IMR-90 (cell line): ENCODE results near the gene GRIK3. TPM values are rescaled to one million over a fixed set of nuclear protein-coding genes. Genes with fewer than 3 reads are reported as not detected.

Source experiments
- ATAC-seq: fragments of 200-7000 bp; cut with Tn5 transposase; 2 replicates; pipeline ENCODE4 v1.9.1; 2020; ENCODE audit warnings: low read depth, mild to moderate bottlenecking, moderate library complexity
- BruUV-seq: library from RNA; stranded (reverse); fragments of 400-500 nt; replicated peaks from 2 replicates; lab custom pipeline; 2021; lab: Mats Ljungman, UMichigan
- CTCF ChIA-PET: fragments of 300-600 bp; formaldehyde crosslinking; extraction: SDS; loops from one replicate; lab custom pipeline; 2021; ENCODE audit warnings: antibody characterized with exemption; lab: Yijun Ruan, JAX
- POLR2A ChIA-PET: fragments of 300-600 bp; sonication (Branson Sonifier 250); formaldehyde crosslinking; loops from one replicate; lab custom pipeline; 2022; ENCODE audit warnings: antibody characterized with exemption; ENCODE audit not compliant: unreplicated experiment; lab: Charles Lee
- DNase-seq: peaks from one replicate; pipeline ENCODE4 v3.0.0; 2013
- H2AFZ ChIP-seq: replicated peaks from 2 replicates; pipeline ENCODE3; 2013; ENCODE audit warnings: low read length, mild to moderate bottlenecking; ENCODE audit not compliant: poor library complexity
- H2AK5ac ChIP-seq: 2 replicates; pipeline ENCODE4 v1.6.1; 2013; ENCODE audit warnings: low read depth, low read length, inconsistent platforms
- H2AK9ac ChIP-seq: replicated peaks from 2 replicates; pipeline ENCODE3; 2013; ENCODE audit warnings: mild to moderate bottlenecking, low read depth, low read length, moderate library complexity; ENCODE audit not compliant: poor library complexity
- H2BK120ac ChIP-seq: 2 replicates; pipeline ENCODE4 v1.6.1; 2013; ENCODE audit warnings: low read depth, low read length, inconsistent platforms
- H2BK15ac ChIP-seq: 3 replicates; pipeline ENCODE4 v1.6.1; 2013; ENCODE audit warnings: low read depth, low read length, inconsistent platforms
- H2BK20ac ChIP-seq: 2 replicates; pipeline ENCODE4 v1.6.1; 2013; ENCODE audit warnings: low read depth, mild to moderate bottlenecking, inconsistent platforms, low read length, moderate library complexity
- H2BK5ac ChIP-seq: 2 replicates; pipeline ENCODE4 v1.6.1; 2013; ENCODE audit warnings: mild to moderate bottlenecking, low read depth, low read length, inconsistent platforms; ENCODE audit not compliant: poor library complexity, severe bottlenecking
- H3K14ac ChIP-seq: replicated peaks from 2 replicates; pipeline ENCODE4 v1.6.1; 2013; ENCODE audit warnings: low read depth, low read length, inconsistent platforms
- H3K18ac ChIP-seq: 2 replicates; pipeline ENCODE4 v1.6.1; 2013; ENCODE audit warnings: low read depth, low read length, control low read depth
- H3K23ac ChIP-seq: 2 replicates; pipeline ENCODE4 v1.6.1; 2013; ENCODE audit warnings: low read depth, low read length, inconsistent platforms
- H3K27ac ChIP-seq: 2 replicates; pipeline ENCODE4 v1.5.1; 2013; ENCODE audit warnings: mild to moderate bottlenecking, control low read depth, low read length; ENCODE audit not compliant: insufficient read depth
- H3K27me3 ChIP-seq: 2 replicates; pipeline ENCODE4 v1.6.1; 2013; ENCODE audit warnings: low read length; ENCODE audit not compliant: control insufficient read depth, insufficient read depth
- H3K36me3 ChIP-seq: 2 replicates; pipeline ENCODE4 v1.6.1; 2013; ENCODE audit warnings: low read length, mixed read lengths; ENCODE audit not compliant: control insufficient read depth, insufficient read depth
- H3K4ac ChIP-seq: 2 replicates; pipeline ENCODE4 v1.6.1; 2013; ENCODE audit warnings: low read depth, low read length, inconsistent platforms
- H3K4me1 ChIP-seq: 2 replicates; pipeline ENCODE4 v1.6.1; 2013; ENCODE audit warnings: low read length, mixed read lengths; ENCODE audit not compliant: control insufficient read depth, insufficient read depth
- H3K4me2 ChIP-seq: 2 replicates; pipeline ENCODE4 v1.6.1; 2013; ENCODE audit warnings: low read depth, mild to moderate bottlenecking, control low read depth, low read length, moderate library complexity
- H3K4me3 ChIP-seq: 2 replicates; pipeline ENCODE4 v1.5.1; 2013; ENCODE audit warnings: low read depth, mild to moderate bottlenecking, control low read depth, low read length, moderate library complexity; ENCODE audit not compliant: insufficient read depth
- H3K56ac ChIP-seq: 2 replicates; pipeline ENCODE4 v1.6.1; 2013; ENCODE audit warnings: low read length, inconsistent platforms; ENCODE audit not compliant: insufficient read depth; ENCODE audit errors: extremely low read depth
- H3K79me1 ChIP-seq, 2 experiments: 2 replicates each; pipeline ENCODE4 v1.6.1; 2013; ENCODE audit warnings: low read length in 2 of 2, inconsistent platforms in 1 of 2, low read depth in 1 of 2
- H3K9ac ChIP-seq: 2 replicates; pipeline ENCODE4 v1.6.1; 2013; ENCODE audit warnings: low read depth, low read length, control low read depth
- H3K9me1 ChIP-seq: 2 replicates; pipeline ENCODE4 v1.6.1; 2013; ENCODE audit warnings: low read length, inconsistent platforms; ENCODE audit not compliant: insufficient read depth
- H3K9me3 ChIP-seq: 2 replicates; pipeline ENCODE4 v1.6.1; 2013; ENCODE audit warnings: low read length; ENCODE audit not compliant: control insufficient read depth, insufficient read depth
- H4K20me1 ChIP-seq: 2 replicates; pipeline ENCODE4 v1.6.1; 2013; ENCODE audit warnings: low read length, inconsistent platforms; ENCODE audit not compliant: insufficient read depth
- H4K5ac ChIP-seq: 2 replicates; pipeline ENCODE4 v1.6.1; 2013; ENCODE audit warnings: mild to moderate bottlenecking, low read depth, low read length, control low read depth
- H4K8ac ChIP-seq, 2 experiments: 2 replicates each; pipeline ENCODE4 v1.6.1; 2013; ENCODE audit warnings: low read depth in 2 of 2, low read length in 2 of 2, control low read depth in 1 of 2, inconsistent platforms in 1 of 2
- H4K91ac ChIP-seq: 2 replicates; pipeline ENCODE4 v1.6.1; 2013; ENCODE audit warnings: low read depth, low read length, inconsistent platforms; ENCODE audit not compliant: insufficient read depth
- MAFK ChIP-seq: IDR thresholded peaks from 2 replicates; pipeline ENCODE4 v1.6.1; 2012; ENCODE audit warnings: low read depth, low read length, improper control_type of control experiment
- MAZ ChIP-seq: IDR thresholded peaks from 2 replicates; pipeline ENCODE4 v1.6.1; 2012; ENCODE audit warnings: low read depth, mild to moderate bottlenecking, low read length, improper control_type of control experiment, moderate library complexity, borderline replicate concordance
- RAD21 ChIP-seq: IDR thresholded peaks from 2 replicates; pipeline ENCODE4 v1.6.1; 2012; ENCODE audit warnings: low read length, improper control_type of control experiment
- WGBS, 2 experiments: methylation state at CpG; one replicate each; pipeline versions ENCODE4 v1.1.5 to v1.1.7; 2013; ENCODE audit warnings: missing lambda C conversion rate in 2 of 2; ENCODE audit not compliant: insufficient read length in 1 of 2; ENCODE audit errors: extremely low coverage in 2 of 2; 5-methylcytosine and 5-hydroxymethylcytosine counted together
- dilution Hi-C: fragments of 300-500 bp; cut with HindIII; formaldehyde crosslinking; loops from one replicate; pipeline ENCODE4 v1.14.3; 2018; ENCODE audit warnings: low sequenced_read_pairs; ENCODE audit not compliant: unreplicated experiment
- in situ Hi-C: fragments of 300-500 bp; cut with MboI; formaldehyde crosslinking; loops from 3 replicates; pipeline ENCODE4 v1.14.3; 2019; ENCODE audit warnings: low sequenced_read_pairs, inconsistent platforms, mixed read lengths
- intact Hi-C: fragments of 100-400 bp; cut with micrococcal nuclease; formaldehyde crosslinking; loops from 2 replicates; pipeline ENCODE4 v1.10.0; 2022
- polyA plus RNA-seq, 3 experiments: library from polyadenylated mRNA; depleted of rRNA; stranded (reverse); fragments of >200 nt; gene quantifications; 2 replicates each; pipeline ENCODE4 v1.2.3, GENCODE V29; 2012; ENCODE audit warnings: low replicate concordance in 1 of 3
- total RNA-seq: library from RNA; depleted of rRNA; stranded (reverse); fragments of >200 nt; gene quantifications from 2 replicates; pipeline ENCODE4 v1.2.3, GENCODE V29; 2012

The GRIK3 gene
- total and polyA plus RNA-seq, 2 of the 4 experiments (the other 2 are of a cell fraction) = not detected

DNA sequence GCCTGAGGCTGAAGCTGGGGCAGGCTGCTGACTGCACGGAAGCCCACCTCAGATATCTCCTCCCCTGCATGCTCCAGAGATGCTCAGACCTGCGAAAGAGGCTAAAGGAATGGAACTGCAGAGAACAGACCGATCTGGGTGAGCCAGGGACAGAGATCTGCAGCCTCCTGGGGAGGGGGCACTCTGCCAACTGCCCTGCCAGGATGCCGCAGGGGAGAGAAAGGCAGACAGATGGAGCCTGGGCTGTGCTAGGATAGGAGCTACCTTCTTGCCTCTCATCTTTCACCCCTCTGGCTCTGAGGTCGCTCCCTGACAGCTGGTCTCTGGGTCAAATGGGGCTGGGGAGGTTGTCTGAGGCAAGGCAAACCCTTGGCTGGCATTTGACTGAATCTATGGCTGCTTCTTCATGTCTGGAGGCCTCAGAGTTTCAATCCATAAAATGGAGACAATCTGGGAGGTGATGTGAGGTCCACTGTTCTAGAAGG lies 238.2 kb downstream of the GRIK3 start:
- Histone ChIP-seq H3K9me1 (no peaks in the 10 kb centered on the region), H3K14ac (no peak overlapping the region), H2BK120ac (no peak overlapping the region), H3K9ac (no peak overlapping the region), H3K4me1 (no peaks in the 10 kb centered on the region), H2AFZ (no peak overlapping the region), H2BK15ac (no peak overlapping the region), H3K36me3 (no peaks in the 10 kb centered on the region), H3K4me3 (no peak overlapping the region), H3K23ac (no peak overlapping the region), H3K9me3 (no peaks in the 10 kb centered on the region), H3K79me1 (no peaks in the 10 kb centered on the region), H3K18ac (no peak overlapping the region), H4K5ac (no peak overlapping the region), H2BK5ac (no peak overlapping the region), H3K4me2 (no peak overlapping the region), H4K91ac (no peak overlapping the region), H3K56ac (no peak overlapping the region), H2AK9ac (no peak overlapping the region), H4K20me1 (no peaks in the 10 kb centered on the region), H3K27me3 (no peaks in the 10 kb centered on the region), H2BK20ac (no peak overlapping the region), H3K27ac (no peak overlapping the region), H4K8ac (no peak overlapping the region), H2AK5ac (no peak overlapping the region), H3K4ac (no peak overlapping the region)
- intact Hi-C loops = no loop called here
- BruUV-seq = no TSS peak
- ChIA-PET CTCF (no interaction called here), POLR2A (no interaction called here)
- dilution Hi-C loops = no loop called here
- DNase-seq (no peak), ATAC-seq (no peak)
- WGBS, 2 experiments = no CpG with 5 or more reads among the region's 5 CpGs
- in situ Hi-C loops = no loop called here
- TF ChIP-seq RAD21 = no peak
- TF ChIP-seq MAFK = no peak
- no peak for TF ChIP-seq MAZ
